HCT116 (cell line): ENCODE measurements around the gene ERVH48-1. TPM values are rescaled to one million over a fixed set of nuclear protein-coding genes. Genes with fewer than 3 reads are reported as not detected.

ENCODE experiments used
- ATAC-seq: fragments of 200-7000 bp; cut with Tn5 transposase; 2 replicates; pipeline ENCODE4 v1.9.1; 2020; ENCODE audit warnings: mild to moderate bottlenecking, moderate library complexity
- BruUV-seq: library from RNA; stranded (reverse); fragments of 400-500 nt; replicated peaks from 2 replicates; lab custom pipeline; 2021; lab: Mats Ljungman, UMichigan
- CTCF ChIA-PET: fragments of 300-600 bp; sonication (Branson Sonifier 250); formaldehyde crosslinking; loops from one replicate; lab custom pipeline; 2021; ENCODE audit warnings: antibody characterized with exemption; lab: Charles Lee
- POLR2A ChIA-PET: fragments of 300-600, 350-600 bp; sonication (Branson Sonifier 250); formaldehyde crosslinking; loops from one replicate; lab custom pipeline; 2021; ENCODE audit warnings: antibody characterized with exemption; lab: Charles Lee
- RAD21 ChIA-PET, 2 experiments: fragments of 300-600 bp; sonication (Branson Sonifier 250); formaldehyde crosslinking; loops; one replicate each; lab custom pipeline; 2023; ENCODE audit warnings: low total read pairs in 2 of 2; ENCODE audit not compliant: uncharacterized antibody in 2 of 2, unreplicated experiment in 2 of 2, low non-redundant PET in 1 of 2; lab: Charles Lee
- DNase-seq: peaks from one replicate; pipeline ENCODE4 v3.0.0-alpha.2; 2010; ENCODE audit warnings: low read depth, low spot score
- H2AFZ ChIP-seq: fragments of 200-600 bp; shearing (Covaris generic), sonication (generic); 2 replicates; pipeline ENCODE4 v1.6.1; 2017; ENCODE audit warnings: low read depth, mixed run types, mixed read lengths, antibody characterized with exemption, low read length; ENCODE audit not compliant: poor library complexity, severe bottlenecking
- H3K27ac ChIP-seq: 2 replicates; pipeline ENCODE4 v1.5.1; 2012; ENCODE audit warnings: low read depth, low read length
- H3K27me3 ChIP-seq: fragments of 200-600 bp; sonication (generic); 2 replicates; pipeline ENCODE4 v1.6.1; 2016; ENCODE audit warnings: mixed run types, low read length, mixed read lengths; ENCODE audit not compliant: insufficient read depth
- H3K36me3 ChIP-seq, 2 experiments: fragments of 200-500 bp in 1 of 2; fragments of 200-600 bp in 1 of 2; sonication (Bioruptor generic) in 1 of 2; sonication (generic) in 1 of 2; 2 replicates each; pipeline versions ENCODE4 v1.5.1 to v1.6.1; 2014 to 2016; ENCODE audit warnings: low read length in 2 of 2, inconsistent platforms in 1 of 2, mixed read lengths in 1 of 2, mixed run types in 1 of 2; ENCODE audit not compliant: insufficient read depth in 2 of 2, control insufficient read depth in 1 of 2
- H3K4me1 ChIP-seq, 2 experiments: fragments of 200-600 bp in 1 of 2; sonication (generic) in 1 of 2; 2 replicates each; pipeline versions ENCODE4 v1.5.1 to v1.6.1; 2012 to 2017; ENCODE audit warnings: low read length in 2 of 2, inconsistent platforms in 1 of 2, mild to moderate bottlenecking in 1 of 2, mixed read lengths in 1 of 2, mixed run types in 1 of 2, moderate library complexity in 1 of 2; ENCODE audit not compliant: insufficient read depth in 2 of 2, control insufficient read depth in 1 of 2
- H3K4me2 ChIP-seq: fragments of 200-600 bp; sonication (generic); 2 replicates; pipeline ENCODE4 v1.6.1; 2017; ENCODE audit warnings: mixed run types, low read length, mixed read lengths
- H3K4me3 ChIP-seq, 2 experiments: fragments of 200-600 bp in 1 of 2; sonication (generic) in 1 of 2; replicated peaks in 1 of 2; 2 replicates each; pipeline ENCODE4 v1.5.1; 2011 to 2016; ENCODE audit warnings: low read length in 2 of 2, control low read depth in 1 of 2, low read depth in 1 of 2, mild to moderate bottlenecking in 1 of 2, mixed read lengths in 1 of 2, mixed run types in 1 of 2
- H3K79me2 ChIP-seq: fragments of 200-600 bp; sonication (generic); 2 replicates; pipeline ENCODE4 v1.6.1; 2017; ENCODE audit warnings: mild to moderate bottlenecking, mixed run types, low read length, moderate library complexity, mixed read lengths; ENCODE audit not compliant: insufficient read depth
- H3K9ac ChIP-seq: fragments of 200-600 bp; sonication (generic); 2 replicates; pipeline ENCODE4 v1.6.1; 2016; ENCODE audit warnings: low read length, mixed read lengths
- H3K9me2 ChIP-seq: fragments of 200-600 bp; sonication (generic), shearing (Covaris generic); 2 replicates; pipeline ENCODE4 v1.6.1; 2017; ENCODE audit warnings: mixed run types, mild to moderate bottlenecking, moderate library complexity; ENCODE audit not compliant: insufficient read depth
- H3K9me3 ChIP-seq, 2 experiments: fragments of 200-500 bp in 1 of 2; fragments of 200-600 bp in 1 of 2; sonication (Bioruptor generic) in 1 of 2; sonication (generic) in 1 of 2; 2 replicates each; pipeline ENCODE4 v1.6.1; 2014 to 2017; ENCODE audit warnings: low read length in 2 of 2, mixed read lengths in 2 of 2, inconsistent platforms in 1 of 2, low read depth in 1 of 2, mild to moderate bottlenecking in 1 of 2, mixed run types in 1 of 2, moderate library complexity in 1 of 2; ENCODE audit not compliant: control insufficient read depth in 1 of 2, insufficient read depth in 1 of 2
- H4K20me1 ChIP-seq: fragments of 200-600 bp; sonication (generic), shearing (Covaris generic); 2 replicates; pipeline ENCODE4 v1.6.1; 2017; ENCODE audit warnings: mixed run types, mild to moderate bottlenecking, moderate library complexity; ENCODE audit not compliant: insufficient read depth
- ATF3 ChIP-seq: IDR thresholded peaks from 2 replicates; pipeline ENCODE4 v1.6.1; 2012
- CBX3 ChIP-seq: IDR thresholded peaks from 2 replicates; pipeline ENCODE4 v1.6.1; 2012; ENCODE audit warnings: low read depth
- CEBPB ChIP-seq: IDR thresholded peaks from 2 replicates; pipeline ENCODE4 v1.6.1; 2012; ENCODE audit warnings: low read depth
- CTCF ChIP-seq, 3 experiments: fragments of 200-600 bp in 1 of 3; sonication (generic) in 1 of 3; IDR thresholded peaks in 2 of 3; conservative IDR thresholded peaks in 1 of 3; 2 replicates each; pipeline ENCODE4 v1.5.1; 2012 to 2017; ENCODE audit warnings: low read depth in 2 of 3, low read length in 2 of 3, antibody characterized with exemption in 1 of 3, borderline replicate concordance in 1 of 3, control low read depth in 1 of 3, mild to moderate bottlenecking in 1 of 3, mixed read lengths in 1 of 3, mixed run types in 1 of 3, moderate library complexity in 1 of 3; ENCODE audit not compliant: insufficient read depth in 1 of 3
- EGR1 ChIP-seq: IDR thresholded peaks from 2 replicates; pipeline ENCODE4 v1.6.1; 2012; ENCODE audit warnings: low read depth
- ELF1 ChIP-seq: IDR thresholded peaks from 2 replicates; pipeline ENCODE4 v1.6.1; 2012; ENCODE audit warnings: low read depth, borderline replicate concordance
- EZH2 ChIP-seq: fragments of 200-600 bp; sonication (generic); IDR thresholded peaks from 2 replicates; pipeline ENCODE4 v1.6.1; 2017; ENCODE audit warnings: antibody characterized with exemption, mixed run types
- EZH2phosphoT487 ChIP-seq: fragments of 200-600 bp; IDR thresholded peaks from 2 replicates; pipeline ENCODE4 v1.6.1; 2018; ENCODE audit warnings: antibody characterized with exemption, borderline replicate concordance
- FOSL1 ChIP-seq: IDR thresholded peaks from 2 replicates; pipeline ENCODE4 v1.6.1; 2012; ENCODE audit warnings: low read depth
- JUND ChIP-seq: IDR thresholded peaks from 2 replicates; pipeline ENCODE4 v1.6.1; 2012
- MAX ChIP-seq: IDR thresholded peaks from 2 replicates; pipeline ENCODE4 v1.6.1; 2012
- POLR2AphosphoS5 ChIP-seq: IDR thresholded peaks from 2 replicates; pipeline ENCODE4 v1.6.1; 2011; ENCODE audit warnings: mild to moderate bottlenecking, low read depth, low read length, moderate library complexity
- RAD21 ChIP-seq: IDR thresholded peaks from 2 replicates; pipeline ENCODE4 v1.6.1; 2012; ENCODE audit warnings: low read depth, mild to moderate bottlenecking
- SIN3A ChIP-seq: IDR thresholded peaks from 2 replicates; pipeline ENCODE4 v1.6.1; 2012; ENCODE audit warnings: low read depth
- SP1 ChIP-seq: IDR thresholded peaks from 2 replicates; pipeline ENCODE4 v1.6.1; 2012; ENCODE audit warnings: low read depth
- SRF ChIP-seq: IDR thresholded peaks from 2 replicates; pipeline ENCODE4 v1.6.1; 2012; ENCODE audit warnings: low read depth
- TCF7L2 ChIP-seq: IDR thresholded peaks from 2 replicates; pipeline ENCODE4 v1.7.0; 2011; ENCODE audit warnings: borderline replicate concordance, inconsistent platforms; ENCODE audit not compliant: insufficient read depth, insufficient read length; ENCODE audit errors: extremely low read depth
- YY1 ChIP-seq: IDR thresholded peaks from 2 replicates; pipeline ENCODE4 v1.6.1; 2011; ENCODE audit warnings: low read length, low read depth, moderate library complexity, mild to moderate bottlenecking; ENCODE audit not compliant: insufficient replicate concordance; ENCODE audit errors: extremely low read depth
- ZBTB33 ChIP-seq: IDR thresholded peaks from 2 replicates; pipeline ENCODE4 v1.6.1; 2011; ENCODE audit warnings: mild to moderate bottlenecking, low read length, moderate library complexity; ENCODE audit not compliant: insufficient replicate concordance; ENCODE audit errors: extremely low read depth
- ZFX ChIP-seq: fragments of 450-650 bp; IDR thresholded peaks from 2 replicates; pipeline ENCODE4 v1.6.1; 2017
- ZNF274 ChIP-seq: fragments of 200-500 bp; sonication (Bioruptor generic); IDR thresholded peaks from 2 replicates; pipeline ENCODE4 v1.6.1; 2014; ENCODE audit warnings: mild to moderate bottlenecking, low read depth, low read length, inconsistent platforms
- intact Hi-C: fragments of 100-400 bp; cut with micrococcal nuclease; formaldehyde crosslinking; loops from 2 replicates; pipeline ENCODE4 v1.10.0; 2022
- total RNA-seq: library from RNA; stranded (reverse); gene quantifications from one replicate; pipeline ENCODE4 v1.2.1, GENCODE V29; 2021; ENCODE audit not compliant: unreplicated experiment

Gene ERVH48-1
- total RNA-seq, 1 experiment from 2014 or later: not detected

- Histone ChIP-seq H3K27ac (peak within 1 kb of the TSS; percentile 87), H4K20me1 (no peaks in the 10 kb centered on the region), H3K27me3 (no peaks in the 10 kb centered on the region), H3K79me2 (peaks cover 26% of the 10 kb centered on the region), H3K36me3 (no peaks in the 10 kb centered on the region), H3K4me3 (peak within 1 kb of the TSS; percentile 72 to 81), H3K9ac (peak within 1 kb of the TSS; percentile 78), H2AFZ (no peak within 1 kb of the TSS), H3K9me2 (no peaks in the 10 kb centered on the region), H3K4me1 (peaks cover 10 to 22% of the 10 kb centered on the region in 2 experiments; a peak in 3 of 4 replicates), H3K9me3 (no peaks in the 10 kb centered on the region), H3K4me2 (peak within 1 kb of the TSS; percentile 95)
- DNase-seq (peak; percentile 96), ATAC-seq (peak; percentile 89)
- no TSS peak for BruUV-seq
- ChIA-PET RAD21 (interaction anchor here in 1 of 2 experiments (0.6 kb wide), 1 partner anchor 51 kb away, joined by 4 read pairs; no protein-coding TSS in a partner anchor), POLR2A (interaction anchor here (0.9 to 1.3 kb wide), 4 partner anchors 11 to 82 kb away, joined by 3 to 7 read pairs (median 4); partner anchors contain the start of gene NDUFV3), CTCF (no interaction called here)
- intact Hi-C loops: loop anchor here (1.0 kb wide), 1 partner anchor 19 kb away; no protein-coding TSS in a partner anchor
- no peak for TF ChIP-seq ELF1
- TF ChIP-seq ZNF274: no peak
- TF ChIP-seq ATF3: no peak
- no peak for TF ChIP-seq CEBPB
- TF ChIP-seq EGR1: no peak
- TF ChIP-seq CTCF (IDR thresholded peaks at IDR 0.05 in 2 of 3, conservative IDR thresholded peaks at IDR 0.05 in 1 of 3; ENCODE audit: borderline replicate concordance in 1 of 3, insufficient read depth in 1 of 3, low read depth in 2 of 3, low read length in 2 of 3): no peak
- no peak for TF ChIP-seq SIN3A
- TF ChIP-seq SRF: no peak
- TF ChIP-seq ZFX: no peak
- TF ChIP-seq JUND: no peak
- TF ChIP-seq EZH2phosphoT487: no peak
- no peak for TF ChIP-seq EZH2
- TF ChIP-seq TCF7L2: peak; percentile 68
- TF ChIP-seq SP1: no peak
- peak; percentile 83 for TF ChIP-seq ZBTB33
- no peak for TF ChIP-seq FOSL1
- TF ChIP-seq CBX3: no peak
- TF ChIP-seq POLR2AphosphoS5: peak; percentile 64
- no peak for TF ChIP-seq MAX
- TF ChIP-seq YY1: no peak
- no peak for TF ChIP-seq RAD21
Observed at GRCh38 chr21:42973991-42974831, 48.8 kb upstream of the ERVH48-1 start, which contains the start of gene PKNOX1. Gene PKNOX1, plus strand, starts transcription at chr21:42974562. Its CDS starts 29,820 bp downstream, at chr21:43004382.
